ENCODE measurements around the gene APOO.
A peak's percentile ranks its signal among the peaks of the same experiment; 100 is the strongest.

Gene APOO

DNA sequence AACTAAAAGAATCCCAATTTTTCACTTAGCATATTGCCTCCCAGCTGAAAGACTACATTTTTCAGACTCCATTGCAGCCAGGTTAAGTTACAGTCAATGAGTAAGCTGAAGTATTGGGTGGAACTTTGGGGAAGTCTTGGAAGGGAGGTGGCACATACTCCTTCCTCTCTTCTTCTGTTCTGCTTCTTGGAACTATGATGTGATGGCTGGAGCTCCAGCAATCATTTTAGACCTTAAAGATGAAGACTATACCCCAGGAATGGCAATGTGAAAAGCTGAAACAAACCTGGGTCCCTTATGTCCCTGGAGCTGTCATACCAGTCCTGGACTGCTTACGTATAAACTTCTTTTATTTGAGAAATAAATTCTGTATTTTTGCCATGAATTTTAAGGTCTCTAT lies 93.9 kb downstream of the APOO start:
- DNase-seq = no peak

DNA sequence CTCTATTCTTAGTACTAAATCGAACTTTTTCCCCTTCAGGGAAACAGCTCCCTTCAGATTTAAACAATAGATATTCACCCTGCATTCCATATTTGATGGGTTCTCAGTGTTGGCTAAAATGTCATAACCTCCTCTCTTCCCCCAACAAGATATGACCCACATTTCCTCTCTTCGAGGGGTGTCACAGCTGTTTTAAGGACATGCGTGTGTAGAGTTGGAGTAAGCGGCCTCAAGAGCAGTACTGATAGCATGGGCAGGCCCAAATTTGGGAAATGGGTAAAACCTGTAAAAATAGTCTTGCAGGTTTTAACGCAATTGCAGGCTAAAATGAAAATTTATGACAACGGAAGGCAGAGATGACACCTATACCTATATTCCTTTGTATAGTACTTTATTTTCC lies 96.1 kb downstream of the APOO start:
- no peak for DNase-seq

DNA sequence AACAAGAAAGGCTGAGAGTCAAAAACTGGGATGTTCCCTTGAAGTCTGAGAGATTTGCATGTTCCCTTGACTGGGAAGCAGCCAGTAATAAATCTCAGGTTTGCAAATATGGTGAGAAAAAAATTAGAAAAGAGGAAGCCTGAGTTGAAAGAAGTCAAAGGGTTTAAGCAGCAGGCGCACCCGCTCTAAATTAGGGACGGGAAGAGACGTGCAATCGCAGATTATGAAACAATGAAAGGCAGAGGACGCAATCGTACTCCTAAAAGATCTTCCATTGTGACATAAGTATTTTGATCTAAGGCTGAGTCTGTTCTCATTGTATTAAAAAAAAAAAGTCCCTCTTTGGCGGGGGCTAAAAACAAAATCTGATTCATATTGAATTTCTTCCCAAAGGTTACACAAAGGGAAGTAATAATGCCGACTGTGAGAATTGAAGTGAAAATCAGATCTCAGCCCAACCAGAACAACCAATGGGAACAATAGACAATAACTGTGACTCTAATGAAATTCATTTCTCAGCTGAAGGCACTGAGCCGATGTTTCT lies 96.6 kb downstream of the APOO start:
- no peak for DNase-seq

DNA sequence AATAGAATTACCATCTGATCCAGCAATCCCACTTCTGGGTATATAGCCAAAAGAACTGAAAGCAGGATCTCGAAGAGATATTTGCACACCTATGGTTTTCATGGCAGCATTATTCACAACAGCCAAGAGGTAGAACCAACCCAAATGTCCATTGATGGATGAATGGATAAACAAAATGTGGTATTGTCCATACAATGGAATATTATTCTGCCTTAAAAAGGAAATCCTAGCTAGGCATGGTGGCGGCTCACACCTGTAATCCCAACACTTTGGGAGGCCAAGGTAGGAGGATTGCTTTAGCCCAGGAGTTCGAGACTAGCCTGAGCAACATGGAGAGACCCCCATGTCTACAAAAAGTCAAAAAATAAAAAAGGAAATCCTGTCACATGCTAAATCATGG lies 97.5 kb downstream of the APOO start:
- DNase-seq = no peak

DNA sequence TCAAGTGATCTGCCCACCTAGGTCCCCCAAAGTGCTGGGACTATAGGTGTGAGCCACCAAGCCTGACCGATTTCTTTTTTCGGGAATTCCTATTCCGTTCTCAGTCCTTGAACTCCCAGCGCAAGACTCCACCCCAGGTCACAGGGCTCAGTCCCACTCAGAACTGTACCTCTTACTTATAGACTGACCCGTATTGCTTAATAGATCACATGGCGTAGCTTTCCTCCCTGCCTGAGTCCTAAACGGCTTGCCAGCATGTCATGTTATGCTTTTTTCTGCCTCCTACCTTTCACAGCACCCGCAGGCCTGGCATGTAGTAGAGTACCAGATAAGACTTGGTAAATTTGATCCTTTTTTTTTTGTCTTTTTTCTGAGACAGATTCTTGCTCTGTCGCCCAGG lies 102.3 kb downstream of the APOO start:
- DNase-seq = no peak

DNA sequence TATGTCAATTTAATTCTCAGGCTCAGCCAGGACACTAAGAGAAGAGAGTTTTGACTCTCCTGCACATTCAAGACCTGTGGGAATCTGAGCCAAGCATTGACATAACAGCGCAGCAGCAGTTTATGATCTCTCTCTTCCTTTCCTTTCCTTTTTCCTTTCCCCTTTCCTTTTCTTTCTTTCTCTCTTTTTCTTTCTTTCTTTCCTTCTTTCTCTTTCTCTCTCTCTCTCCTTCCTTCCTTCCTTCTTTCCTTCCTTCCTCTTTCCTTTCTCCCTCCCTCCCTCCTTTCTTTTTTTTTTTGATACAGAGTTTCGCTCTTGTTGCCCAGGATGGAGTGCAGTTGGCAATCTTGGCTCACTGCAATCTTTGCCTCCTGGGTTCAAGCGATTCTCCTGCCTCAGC lies 103.2 kb downstream of the APOO start:
- no peak for DNase-seq

DNA sequence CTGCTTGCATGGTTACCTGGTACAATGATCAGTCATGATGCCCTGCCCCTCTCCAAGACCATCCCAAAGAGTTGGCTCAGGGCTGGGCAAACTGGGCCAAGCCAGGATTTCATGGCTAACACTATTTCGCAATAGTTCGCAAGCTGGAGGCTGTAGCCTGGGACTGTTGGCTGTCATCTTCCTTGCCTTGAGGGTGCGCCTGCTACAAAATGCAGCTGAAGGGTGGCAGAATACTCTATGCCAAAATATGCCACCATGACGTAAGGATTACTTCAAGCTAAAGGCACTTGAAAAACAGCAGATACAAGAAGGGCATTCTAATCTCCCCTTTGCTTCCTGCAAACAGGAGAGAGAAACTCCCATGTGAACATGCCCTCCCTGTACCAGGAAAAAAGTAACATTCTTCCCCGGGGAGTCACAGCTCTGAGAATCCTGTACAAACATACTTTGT lies 103.8 kb downstream of the APOO start:
- DNase-seq = no peak

DNA sequence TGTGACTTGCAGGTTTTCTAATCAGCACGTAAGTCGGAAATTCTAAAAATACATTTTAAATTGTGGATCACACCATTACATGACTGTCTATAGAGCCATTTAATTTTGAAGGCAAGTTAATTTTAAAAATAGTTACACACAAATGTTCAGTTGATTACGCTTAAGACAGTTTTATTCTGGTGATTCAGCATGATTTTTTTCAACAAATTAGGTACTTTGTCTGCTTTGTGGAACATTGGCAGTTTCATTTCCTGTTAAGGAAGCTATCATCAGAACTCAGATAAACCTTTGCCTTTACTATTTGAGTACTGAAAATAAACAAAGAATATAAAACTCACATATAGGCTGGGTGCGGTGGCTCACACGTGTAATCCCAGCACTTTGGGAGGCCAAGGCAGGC lies 105.3 kb downstream of the APOO start:
- no peak for DNase-seq

DNA sequence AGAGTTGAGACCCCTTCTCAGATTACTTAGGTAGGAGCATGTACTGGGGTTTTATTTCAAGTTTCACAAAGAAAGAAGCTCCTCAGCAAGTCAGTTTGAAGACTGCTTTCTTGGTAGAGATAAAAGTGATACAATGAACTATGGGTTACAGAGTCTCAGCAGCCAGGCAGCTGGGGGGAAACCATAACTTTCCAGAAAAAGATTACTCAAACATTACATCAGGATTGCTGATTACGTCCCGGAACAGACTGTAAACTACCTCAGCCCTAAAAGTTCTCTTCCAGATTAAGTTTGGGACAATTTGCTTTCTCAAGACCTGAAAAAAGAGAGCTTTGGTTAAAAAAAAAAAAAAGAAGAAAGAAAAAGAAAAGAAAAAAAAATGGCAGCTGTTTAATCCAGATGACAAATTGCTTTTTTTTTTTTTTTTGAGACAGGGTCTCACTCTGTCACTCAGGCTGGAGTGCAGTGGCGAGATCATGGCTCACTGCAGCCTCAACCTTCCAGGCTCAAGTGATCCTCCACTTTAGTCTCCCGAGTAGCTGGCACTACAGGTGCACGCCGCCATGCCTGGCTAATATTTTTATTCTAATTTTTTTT lies 108.2 kb downstream of the APOO start:
- DNase-seq = no peak

DNA sequence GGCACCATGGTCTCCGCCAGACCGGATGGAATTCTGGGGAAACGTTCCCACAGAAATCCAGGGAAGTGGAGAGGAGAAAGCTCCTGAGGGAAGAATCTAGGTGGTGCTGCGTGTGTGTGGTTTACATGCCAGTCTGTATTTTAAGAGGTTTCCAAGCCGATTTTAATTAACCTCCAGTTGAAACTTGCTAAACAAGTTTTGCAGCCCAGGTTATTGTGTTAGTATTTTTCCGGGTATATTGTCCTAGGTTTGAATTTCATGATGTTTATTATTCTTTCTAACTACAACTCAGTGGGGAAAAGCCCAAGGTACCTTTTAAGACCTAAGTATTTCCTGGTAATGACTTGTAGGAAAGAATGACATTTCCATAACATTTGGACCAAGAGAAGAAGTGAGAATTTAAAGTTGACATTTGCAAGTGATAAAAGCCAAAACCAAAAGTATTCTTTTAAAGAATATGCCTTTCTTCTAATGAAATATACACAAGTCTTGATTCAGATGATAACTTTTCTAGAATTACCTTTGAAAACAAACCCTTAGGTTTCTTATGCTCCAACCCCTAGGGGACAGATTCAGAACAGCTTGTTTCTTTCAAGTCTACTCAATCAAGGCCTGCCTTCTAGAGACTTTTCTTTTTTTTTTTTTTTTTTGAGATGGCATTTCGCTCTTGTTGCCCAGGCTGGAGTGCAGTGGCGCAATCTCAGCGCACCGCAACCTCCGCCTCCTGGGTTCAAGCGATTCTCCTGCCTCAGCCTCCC lies 110.2 kb downstream of the APOO start:
- no peak for DNase-seq

DNA sequence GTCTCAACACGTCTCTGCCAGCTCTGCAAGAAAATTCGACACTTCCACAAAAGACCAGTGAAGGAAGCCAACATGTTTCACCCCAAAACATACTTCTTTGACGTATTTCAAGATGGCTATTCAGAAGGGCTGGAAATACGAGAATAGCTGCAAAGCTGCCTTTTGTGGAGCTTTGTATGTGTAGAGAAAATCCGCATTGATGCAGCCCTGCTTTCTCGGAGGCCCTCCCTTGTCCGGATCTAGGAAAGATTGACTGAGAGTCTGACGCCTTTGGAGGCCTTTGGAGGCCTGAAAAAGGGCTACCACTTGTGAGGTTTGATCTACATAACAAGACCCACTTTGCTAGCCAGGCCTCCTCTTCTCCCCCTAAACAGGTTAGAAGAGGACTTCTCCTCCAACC lies 112.5 kb downstream of the APOO start:
- DNase-seq = no peak

DNA sequence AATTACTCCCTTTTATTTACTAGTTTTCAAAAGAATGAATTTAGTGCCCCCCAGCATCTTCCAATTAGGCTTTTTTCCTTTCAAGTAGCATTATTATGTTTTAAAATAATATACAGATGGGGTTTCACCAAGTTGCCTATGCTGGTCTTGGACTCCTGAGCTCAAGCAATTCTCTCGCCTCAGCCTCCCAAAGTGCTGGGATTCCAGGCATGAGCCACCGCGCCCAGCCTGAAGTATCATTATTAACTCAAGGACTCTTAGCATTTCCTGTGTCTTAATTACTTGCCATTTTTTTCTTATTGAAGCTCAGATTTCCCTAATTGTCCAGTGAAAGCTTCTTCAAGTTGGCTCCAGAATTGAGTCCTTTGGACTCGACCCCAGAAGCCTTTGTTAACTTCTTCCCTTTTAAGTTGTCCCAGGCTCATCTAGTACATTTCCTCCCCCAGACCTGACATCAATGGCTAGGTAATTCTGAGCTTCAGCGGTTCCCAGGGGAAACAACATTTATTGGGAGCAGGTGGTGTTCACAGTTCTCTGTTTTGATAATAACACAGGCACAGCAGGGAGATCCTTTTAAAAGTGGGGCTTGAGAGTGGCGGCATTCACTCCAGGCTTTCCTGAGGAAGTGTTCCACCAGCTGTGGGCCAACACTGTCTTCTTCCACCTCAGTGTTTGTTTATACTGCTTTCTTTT lies 114.7 kb downstream of the APOO start:
- DNase-seq = no peak

DNA sequence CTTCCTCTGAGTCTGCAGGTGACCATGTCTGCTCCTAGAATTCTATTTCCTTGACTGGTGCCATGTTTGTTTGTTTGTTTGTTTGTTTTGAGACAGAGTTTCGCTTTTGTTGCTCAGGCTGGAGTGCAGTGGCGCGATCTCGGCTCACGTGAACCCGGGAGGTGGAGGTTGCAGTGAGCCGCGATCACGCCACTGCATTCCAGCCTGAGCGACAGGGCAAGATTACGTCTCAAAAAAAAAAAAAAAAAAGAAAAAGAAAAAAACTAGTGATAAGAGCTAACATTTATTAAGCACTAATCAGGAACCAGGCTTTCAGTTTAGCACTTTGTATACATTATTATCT lies 117.6 kb downstream of the APOO start:
- DNase-seq = no peak

DNA sequence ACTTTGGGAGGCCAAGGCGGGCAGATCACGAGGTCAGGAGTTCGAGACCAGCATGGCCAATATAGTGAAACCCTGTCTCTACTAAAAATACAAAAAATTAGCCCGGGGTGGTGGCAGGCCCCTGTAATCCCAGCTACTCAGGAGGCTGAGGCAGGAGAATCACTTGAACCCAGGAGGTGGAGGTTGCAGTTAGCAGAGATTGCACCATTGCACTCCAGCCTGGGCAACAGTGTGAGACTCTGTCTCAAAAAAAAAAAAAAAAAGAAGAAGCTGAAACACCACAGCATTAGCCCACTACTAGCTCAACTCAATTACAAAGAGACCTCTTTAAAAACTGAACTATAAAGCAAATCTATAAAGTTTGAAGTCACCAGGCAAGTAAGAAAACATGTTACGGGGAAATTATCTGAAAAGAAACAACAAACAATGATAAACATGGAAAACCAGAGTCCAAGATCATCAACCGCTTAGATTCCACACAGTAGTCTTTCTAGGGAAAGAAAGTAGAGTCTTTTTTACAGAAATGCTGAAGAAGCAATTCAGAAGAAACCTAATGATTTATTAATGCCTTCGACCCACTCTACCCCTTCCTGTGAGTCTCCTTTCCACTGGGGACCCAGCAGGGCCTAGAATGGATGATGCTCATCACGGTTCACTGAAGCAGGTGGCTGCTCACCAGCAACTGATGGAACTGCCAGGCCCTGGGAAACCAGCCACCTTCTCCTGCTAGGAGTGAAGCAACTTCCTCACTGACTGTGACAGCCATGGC lies 118.2 kb downstream of the APOO start:
- no peak for DNase-seq

DNA sequence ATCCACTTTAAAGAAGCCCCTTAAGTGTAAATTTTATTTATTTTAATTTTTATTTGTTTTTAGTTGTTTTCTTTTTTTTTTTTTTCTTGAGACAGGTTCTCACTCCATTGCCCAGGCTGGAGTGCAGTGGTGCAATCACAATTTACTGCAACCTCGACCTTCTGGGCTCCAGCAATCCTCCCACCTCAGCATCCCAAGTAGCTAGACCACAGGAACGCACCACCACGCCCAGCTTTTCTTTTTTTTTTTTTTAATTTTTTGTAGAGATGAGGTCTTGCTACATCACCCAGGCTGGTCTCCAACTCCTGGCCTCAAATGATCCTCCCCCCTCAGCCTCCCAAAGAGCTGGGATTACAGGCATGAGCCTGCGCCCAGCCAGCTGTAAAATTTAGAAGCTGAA lies 118.8 kb downstream of the APOO start:
- DNase-seq = no peak

DNA sequence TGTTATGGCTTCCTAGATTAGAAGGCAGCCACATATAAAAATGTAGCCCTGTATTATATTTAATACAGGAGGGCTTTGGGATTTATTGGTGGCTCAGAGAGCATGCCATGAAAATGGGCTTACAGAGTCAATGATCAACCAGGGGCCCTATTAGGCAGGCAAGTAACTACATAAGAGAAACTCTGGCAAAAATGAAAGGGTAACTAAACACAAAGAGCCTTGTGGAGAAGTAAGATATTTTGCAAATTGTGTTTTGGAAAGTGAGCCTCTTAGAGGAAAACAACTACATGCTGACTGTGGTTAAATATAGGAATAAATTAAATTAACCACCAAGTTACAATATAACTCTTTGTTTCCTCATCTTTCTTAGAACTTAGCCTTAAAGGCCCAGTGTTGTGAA lies 119.2 kb downstream of the APOO start:
- no peak for DNase-seq

DNA sequence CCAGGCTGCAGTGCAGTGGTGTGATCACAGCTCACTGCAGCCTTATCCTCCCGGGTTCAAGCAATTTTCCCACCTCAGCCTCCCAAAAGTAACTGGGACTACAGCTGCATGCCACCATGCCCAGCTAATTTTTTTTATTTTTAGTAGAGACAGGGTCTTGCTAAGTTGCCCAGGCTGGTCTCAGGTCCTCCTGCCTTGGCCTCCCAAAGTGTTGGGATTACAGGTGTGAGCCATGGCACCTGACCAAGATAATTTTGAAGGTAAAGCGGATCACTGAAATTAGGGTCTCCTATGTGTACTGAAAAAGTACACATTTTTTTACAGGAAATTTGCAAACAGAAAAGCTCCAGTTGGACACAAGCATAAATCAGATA lies 120.0 kb downstream of the APOO start:
- DNase-seq = no peak

DNA sequence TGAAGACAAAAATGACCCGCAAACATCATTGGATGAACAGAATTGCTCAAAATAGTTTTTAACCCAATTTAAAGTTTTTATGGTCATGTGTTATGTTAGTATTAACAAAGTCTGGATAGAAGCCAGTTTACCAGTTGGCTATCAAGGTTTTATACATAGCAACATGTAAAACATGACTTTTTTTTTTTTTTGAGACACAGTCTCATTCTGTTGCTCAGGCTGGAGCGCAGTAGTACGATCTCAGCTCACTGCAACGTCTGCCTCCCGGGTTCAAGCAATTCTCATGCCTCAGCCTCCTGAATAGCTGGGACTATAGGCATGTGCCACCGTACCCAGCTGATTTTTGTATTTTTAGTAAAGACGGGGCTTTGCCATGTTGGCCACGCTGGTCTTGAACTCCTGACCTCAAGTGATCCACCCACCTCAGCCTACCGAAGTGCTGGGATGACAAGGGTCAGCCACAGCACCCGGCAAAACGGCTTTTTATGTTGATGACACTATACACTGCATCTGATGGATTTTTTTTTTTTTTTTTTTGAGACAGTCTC lies 121.4 kb downstream of the APOO start:
- DNase-seq = no peak

DNA sequence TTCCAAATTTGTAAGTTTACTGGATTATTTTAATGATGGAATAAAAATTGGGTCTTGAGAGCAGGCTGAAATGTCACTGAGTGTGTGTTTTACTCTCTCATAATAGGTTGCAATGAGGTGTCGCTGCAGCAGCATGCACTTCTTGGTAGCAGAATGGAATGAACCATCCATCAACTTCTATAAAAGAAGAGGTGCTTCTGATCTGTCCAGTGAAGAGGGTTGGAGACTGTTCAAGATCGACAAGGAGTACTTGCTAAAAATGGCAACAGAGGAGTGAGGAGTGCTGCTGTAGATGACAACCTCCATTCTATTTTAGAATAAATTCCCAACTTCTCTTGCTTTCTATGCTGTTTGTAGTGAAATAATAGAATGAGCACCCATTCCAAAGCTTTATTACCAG lies 122.2 kb downstream of the APOO start:
- no peak for DNase-seq

DNA sequence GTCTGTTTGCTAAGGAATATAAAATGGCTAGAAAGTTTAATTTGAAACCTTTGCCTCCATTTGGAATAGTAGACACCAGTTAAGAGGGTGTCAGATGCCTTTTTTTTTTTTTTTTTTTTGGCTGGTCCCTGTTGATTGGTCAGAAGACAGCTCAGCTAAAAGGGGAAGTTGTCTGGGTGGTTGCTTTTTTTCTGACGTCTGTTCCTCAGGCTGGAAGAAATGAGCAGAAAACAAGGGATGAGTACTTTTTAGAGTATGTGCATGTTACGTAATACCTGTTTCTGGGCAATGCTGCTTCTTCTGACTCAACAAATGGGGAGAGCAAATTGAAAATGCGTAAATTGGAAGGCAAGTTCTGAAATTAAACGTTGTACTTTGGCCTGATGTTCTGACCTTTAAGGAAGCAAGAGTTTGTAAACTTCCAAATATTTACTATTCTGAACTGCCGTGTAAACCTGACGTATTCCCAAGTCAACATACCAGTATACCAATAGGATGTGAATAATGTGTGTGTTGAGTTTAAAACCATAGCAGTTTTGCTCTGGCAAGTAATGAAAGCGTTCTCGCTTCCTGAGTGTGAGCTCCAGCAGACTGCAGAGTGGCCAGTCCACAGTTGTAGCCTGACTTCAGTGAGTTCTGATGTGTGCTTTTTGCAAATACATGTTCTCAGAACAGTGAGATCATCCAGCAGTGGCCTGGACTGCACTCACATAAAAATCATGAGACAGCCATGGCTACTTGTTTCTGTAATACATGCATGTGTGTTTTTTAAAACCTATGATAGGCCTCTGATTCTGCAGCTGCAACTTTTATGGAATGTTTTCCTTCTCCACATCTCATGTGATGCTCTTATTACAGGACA lies 123.0 kb downstream of the APOO start:
- no peak for DNase-seq

DNA sequence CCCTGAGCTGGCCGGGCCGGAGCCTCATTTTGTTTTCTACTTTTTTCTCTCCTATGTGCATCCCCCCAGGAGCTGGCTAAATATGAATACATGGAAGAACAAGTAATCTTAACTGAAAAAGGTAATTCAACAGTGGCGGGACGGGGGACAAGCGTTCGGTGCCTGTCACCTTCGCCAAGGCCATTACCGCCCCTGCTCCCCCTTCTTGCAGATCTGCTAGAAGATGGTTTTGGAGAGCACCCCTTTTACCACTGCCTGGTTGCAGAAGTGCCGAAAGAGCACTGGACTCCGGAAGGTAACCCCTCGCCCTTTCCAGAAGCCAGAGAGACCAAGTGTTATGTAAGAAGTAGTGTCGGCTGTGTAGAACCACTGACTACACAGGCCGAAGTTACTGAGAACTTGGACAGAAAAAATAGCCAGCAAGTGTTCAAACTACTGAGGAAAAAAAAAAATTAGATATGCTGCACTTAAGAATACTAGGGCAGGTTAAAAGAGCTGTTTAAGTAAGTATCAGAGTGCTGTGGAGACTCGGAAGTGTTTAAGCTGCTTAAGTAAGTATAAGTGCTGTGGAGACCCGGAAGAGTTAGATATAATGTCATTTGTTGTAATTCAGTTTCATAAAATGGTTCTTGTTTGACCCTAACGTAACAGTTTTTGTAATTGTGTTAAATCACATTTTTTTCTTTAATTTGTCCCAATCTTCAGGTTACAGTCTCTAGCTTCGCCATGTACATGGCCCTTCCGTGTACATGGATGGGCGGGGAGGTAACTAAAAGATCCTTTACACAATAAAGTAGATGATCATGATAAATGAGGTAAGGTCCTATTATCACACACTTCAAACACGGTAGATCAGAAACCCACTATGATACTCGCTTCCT lies 123.9 kb downstream of the APOO start:
- DNase-seq = peak; percentile 48
